ENCODE results near the gene GLI1.

Gene GLI1

DNA sequence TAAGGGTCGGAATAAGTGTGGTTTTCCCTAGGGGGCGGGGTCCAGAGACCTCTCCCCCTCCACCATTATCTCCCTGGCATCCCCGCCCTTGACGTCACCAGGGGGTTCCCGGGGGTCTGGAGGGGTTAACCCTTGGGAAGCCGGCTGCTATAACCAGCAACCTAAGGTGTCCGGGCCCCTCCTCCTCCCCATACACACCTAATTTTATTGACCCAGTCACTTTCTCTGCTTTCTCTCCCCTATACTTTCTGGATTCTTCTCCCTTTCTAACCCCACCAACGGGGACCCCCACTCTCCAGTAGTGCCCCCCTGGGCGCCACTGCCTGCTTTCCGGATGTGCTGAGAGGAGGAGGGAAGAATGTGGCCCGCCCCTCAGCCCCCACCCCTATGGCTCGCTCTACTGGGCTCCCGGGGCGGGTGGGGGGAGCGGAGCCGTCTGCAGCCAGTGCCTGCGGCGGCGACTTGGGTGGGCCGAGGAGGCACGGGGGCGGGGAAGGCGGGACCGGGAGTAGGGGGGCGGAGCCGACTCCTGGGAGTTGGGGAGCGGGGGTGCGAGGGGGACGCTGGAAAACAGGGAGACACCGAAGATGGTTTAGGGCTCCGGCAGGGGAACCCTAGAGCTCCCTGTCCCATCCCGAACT is 1.8 kb downstream of the GLI1 start:
- DNase-seq (ENCODE audit: low read depth) = no peak

DNA sequence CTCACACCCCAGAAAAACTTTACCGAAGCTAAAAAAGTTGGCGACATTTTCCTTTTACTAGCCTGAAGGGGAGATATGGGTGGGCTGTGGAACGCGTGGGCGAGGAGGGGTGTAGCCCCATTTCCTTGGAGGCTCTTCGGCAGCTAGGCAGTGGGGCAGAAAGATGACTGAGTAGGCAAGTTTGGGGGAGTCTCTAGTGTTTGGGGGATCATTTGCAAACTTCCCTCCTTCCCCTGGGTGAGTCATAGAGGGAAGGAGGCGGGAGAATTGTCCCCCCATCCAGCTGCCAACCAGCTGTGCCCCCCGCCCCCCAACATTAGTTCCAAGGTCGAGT is 2.3 kb downstream of the GLI1 start:
- DNase-seq (ENCODE audit: low read depth) = no peak

DNA sequence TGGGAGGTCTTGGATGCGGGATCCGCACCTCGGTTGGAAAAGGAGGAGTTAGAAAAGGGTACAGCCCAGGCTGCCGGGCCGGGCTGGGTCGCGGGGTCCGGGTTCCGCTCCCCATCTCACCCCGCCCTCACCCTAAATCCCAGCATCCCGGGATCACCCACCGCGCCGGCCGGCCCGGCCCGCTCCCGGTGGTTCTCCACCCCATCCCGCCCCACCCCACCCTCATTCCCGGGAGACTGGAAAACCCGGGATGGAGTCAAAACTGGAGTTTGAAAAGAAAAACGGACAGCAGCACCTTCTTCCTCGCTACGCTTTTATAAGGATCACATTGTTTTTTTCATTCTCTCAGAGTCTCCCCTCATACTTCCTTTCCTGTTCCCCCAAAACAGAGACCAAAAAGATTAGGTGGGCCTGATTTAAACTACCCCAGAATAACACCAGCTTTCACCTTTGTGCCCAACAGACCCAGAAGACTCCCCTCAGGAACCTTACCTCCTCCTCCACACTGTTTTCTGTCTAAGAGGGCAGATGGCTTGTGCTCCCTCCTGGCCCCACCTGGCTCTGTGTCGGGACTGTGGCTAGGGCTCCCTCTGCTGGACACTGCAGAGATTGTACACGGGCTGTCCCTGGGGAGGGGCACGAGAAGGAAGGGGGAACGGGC is 2.8 kb downstream of the GLI1 start:
- DNase-seq (ENCODE audit: low read depth) = peak; percentile 85

GRCh38 chr12:57462912-57463253 is 3.3 kb downstream of the GLI1 start:
- no peak for DNase-seq (ENCODE audit: low read depth)

DNA sequence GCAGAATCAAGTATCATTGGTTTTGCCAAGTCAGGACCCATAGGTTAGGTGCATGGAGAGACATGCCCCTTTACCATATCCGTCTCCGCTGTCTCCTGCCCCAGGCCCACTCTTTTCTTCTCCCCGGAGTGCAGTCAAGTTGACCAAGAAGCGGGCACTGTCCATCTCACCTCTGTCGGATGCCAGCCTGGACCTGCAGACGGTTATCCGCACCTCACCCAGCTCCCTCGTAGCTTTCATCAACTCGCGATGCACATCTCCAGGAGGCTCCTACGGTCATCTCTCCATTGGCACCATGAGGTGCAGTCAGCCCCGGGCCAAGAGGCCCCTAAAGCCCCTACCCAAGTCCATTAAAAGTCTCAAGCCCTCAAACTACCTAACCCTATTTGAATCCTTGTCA is 5.0 kb downstream of the GLI1 start:
- no peak for DNase-seq (ENCODE audit: low read depth)

DNA sequence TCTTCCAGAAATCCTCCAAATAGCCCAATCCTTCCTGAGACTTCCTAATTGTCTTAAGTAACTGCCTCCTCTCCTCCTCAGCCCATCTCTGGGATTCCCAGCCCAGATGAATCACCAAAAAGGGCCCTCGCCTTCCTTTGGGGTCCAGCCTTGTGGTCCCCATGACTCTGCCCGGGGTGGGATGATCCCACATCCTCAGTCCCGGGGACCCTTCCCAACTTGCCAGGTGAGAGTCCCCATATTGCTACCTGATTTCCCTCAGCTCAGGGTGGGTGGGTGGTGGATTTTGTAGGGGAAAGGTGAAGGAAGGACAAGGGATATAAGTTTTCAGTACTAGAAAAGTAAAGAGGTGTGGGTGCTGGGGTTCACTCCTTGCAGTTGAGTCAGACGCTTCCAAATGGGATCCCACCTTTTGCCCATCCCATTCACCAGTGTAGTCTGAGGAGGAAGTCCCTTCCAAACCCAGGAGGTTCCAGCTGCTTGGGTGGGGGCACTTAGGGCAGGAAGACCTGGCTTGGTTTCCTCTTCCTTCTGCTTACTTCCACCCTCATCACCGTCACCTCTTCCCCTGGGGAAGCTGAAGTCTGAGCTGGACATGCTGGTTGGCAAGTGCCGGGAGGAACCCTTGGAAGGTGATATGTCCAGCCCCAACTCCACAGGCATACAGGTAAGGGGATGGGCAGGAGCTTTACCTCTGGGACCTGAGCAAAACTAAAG is 5.6 kb downstream of the GLI1 start:
- DNase-seq (ENCODE audit: low read depth) = no peak

- no peak for DNase-seq (ENCODE audit: low read depth)
These were observed 6.3 kb downstream of the GLI1 start for GRCh38 chr12:57465747-57466505.

DNA sequence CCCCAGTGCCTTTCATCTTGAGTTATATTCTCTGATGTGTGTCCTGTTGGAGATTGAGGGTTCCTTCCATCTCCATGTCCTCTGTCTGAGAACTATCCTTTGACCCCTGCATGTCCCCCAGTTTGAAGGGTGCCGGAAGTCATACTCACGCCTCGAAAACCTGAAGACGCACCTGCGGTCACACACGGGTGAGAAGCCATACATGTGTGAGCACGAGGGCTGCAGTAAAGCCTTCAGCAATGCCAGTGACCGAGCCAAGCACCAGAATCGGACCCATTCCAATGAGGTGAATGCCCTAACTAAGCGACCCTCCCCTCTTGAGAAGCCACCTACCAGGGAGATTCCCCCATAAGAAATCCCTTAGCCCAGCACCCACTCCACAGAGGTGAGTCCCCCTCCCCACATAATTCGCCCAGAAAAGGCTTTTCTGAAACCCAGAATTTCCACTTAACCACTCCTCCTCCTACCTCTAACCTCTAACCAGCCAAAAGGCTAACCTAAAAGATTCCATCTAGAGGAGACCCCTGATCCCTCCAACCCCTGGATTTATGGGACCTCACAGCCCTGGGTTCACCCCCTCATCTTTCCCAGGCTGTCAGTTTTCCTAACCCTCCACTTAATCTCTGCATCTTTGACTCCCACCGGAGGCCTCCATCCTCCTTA is 7.8 kb downstream of the GLI1 start:
- DNase-seq (ENCODE audit: low read depth) = no peak

GRCh38 chr12:57467915-57468314 is 8.3 kb downstream of the GLI1 start:
- no peak for DNase-seq (ENCODE audit: low read depth)

DNA sequence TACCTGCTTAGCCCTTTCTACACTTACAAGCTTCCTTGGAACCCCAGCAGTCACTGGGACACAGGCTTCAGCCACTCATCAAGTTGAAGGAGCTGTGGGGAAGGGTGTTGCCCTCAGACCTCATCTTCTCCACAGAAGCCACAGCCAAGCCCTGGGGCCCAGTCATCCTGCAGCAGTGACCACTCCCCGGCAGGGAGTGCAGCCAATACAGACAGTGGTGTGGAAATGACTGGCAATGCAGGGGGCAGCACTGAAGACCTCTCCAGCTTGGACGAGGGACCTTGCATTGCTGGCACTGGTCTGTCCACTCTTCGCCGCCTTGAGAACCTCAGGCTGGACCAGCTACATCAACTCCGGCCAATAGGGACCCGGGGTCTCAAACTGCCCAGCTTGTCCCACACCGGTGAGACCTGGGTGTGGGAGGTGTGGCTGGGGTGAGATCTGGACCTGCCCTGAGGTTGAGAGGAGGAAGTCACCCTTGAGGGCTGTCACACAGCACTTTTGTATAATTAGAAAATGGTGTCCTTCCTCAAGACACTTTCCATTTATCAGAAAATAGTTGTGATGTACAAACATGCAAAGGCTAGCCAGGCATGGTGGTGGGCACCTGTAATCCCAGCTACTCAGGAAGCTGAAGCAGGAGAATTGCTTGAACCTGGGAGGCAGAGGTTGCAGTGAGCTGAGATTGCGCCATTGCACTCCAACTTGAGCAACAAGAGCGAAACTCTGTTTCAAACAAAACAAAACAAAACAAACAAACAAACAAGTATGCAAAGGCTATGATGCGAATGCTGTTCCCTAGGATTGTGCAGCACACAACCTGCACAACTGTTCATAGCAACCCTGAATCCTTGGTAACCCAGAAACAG is 9.9 kb downstream of the GLI1 start:
- no peak for DNase-seq (ENCODE audit: low read depth)

DNA sequence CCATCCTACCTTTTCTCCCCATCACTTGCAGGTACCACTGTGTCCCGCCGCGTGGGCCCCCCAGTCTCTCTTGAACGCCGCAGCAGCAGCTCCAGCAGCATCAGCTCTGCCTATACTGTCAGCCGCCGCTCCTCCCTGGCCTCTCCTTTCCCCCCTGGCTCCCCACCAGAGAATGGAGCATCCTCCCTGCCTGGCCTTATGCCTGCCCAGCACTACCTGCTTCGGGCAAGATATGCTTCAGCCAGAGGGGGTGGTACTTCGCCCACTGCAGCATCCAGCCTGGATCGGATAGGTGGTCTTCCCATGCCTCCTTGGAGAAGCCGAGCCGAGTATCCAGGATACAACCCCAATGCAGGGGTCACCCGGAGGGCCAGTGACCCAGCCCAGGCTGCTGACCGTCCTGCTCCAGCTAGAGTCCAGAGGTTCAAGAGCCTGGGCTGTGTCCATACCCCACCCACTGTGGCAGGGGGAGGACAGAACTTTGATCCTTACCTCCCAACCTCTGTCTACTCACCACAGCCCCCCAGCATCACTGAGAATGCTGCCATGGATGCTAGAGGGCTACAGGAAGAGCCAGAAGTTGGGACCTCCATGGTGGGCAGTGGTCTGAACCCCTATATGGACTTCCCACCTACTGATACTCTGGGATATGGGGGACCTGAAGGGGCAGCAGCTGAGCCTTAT is 10.8 kb downstream of the GLI1 start:
- DNase-seq (ENCODE audit: low read depth) = no peak

GRCh38 chr12:57470970-57471656 is 11.5 kb downstream of the GLI1 start:
- no peak for DNase-seq (ENCODE audit: low read depth)

DNA sequence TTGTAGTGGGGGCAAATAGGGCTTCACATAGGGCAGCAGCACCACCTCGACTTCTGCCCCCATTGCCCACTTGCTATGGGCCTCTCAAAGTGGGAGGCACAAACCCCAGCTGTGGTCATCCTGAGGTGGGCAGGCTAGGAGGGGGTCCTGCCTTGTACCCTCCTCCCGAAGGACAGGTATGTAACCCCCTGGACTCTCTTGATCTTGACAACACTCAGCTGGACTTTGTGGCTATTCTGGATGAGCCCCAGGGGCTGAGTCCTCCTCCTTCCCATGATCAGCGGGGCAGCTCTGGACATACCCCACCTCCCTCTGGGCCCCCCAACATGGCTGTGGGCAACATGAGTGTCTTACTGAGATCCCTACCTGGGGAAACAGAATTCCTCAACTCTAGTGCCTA is 12.1 kb downstream of the GLI1 start:
- no peak for DNase-seq (ENCODE audit: low read depth)

DNA sequence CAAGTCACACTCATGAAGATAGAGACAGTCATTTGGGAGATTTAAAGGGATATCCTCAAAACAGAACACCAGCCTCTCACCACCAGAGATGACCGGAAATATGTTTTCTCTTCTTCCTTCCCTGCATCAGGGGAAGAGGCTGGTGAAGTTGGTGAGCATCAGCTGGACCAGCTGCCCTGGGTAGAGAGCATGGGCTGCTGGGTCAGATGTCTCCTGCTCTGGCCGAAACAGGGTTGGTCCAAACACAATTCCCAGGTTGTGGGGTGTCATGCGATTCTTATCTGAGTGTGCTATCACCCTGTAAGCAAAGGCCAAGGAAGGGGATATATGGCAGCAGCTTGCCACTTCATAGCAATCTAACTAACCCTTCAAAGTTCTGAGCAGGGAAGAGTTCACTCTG is 12.8 kb downstream of the GLI1 start:
- no peak for DNase-seq (ENCODE audit: low read depth)

- no peak for DNase-seq (ENCODE audit: low read depth)
These were observed 13.8 kb downstream of the GLI1 start for GRCh38 chr12:57473392-57473791.

GRCh38 chr12:57473886-57474285 is 14.3 kb downstream of the GLI1 start:
- no peak for DNase-seq (ENCODE audit: low read depth)

DNA sequence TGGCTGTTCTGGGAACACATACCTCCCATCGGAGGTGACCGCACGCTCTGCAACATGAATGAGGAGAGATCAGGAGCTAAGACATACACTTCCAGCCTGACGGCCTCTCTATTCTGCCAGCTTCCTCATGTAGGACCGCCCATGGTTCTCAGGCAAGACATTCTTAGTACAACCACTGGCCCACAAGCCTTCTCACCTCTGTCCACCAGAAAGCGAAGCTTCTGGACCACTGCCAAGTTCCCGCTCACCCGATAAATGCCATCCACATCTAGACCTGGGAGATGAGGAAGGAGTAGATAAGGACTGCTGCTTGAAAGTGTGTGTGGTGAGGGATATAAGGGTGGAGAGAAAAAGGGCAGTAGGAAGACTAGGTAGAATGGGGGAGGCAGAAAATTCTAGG is 14.8 kb downstream of the GLI1 start:
- no peak for DNase-seq (ENCODE audit: low read depth)

DNA sequence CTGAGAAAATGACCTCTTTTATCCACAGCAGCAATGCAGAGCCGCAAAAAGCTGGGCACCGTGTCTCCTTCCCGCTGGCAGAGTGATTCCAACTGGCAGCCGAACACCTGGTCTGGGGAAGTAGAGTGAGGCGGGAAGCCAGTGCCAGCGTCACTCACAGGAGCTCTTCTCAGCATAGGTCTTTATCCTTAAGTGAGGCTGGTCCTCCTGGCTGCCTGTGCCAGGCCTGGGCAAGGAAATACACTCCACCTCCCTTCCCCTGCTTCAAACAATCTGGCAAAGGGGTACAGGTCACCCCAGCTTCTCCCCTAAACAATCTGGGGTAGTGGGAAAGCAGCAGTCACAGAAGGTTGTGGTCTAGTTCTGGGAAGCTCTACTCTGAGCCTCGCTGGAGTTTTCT is 15.3 kb downstream of the GLI1 start:
- no peak for DNase-seq (ENCODE audit: low read depth)

DNA sequence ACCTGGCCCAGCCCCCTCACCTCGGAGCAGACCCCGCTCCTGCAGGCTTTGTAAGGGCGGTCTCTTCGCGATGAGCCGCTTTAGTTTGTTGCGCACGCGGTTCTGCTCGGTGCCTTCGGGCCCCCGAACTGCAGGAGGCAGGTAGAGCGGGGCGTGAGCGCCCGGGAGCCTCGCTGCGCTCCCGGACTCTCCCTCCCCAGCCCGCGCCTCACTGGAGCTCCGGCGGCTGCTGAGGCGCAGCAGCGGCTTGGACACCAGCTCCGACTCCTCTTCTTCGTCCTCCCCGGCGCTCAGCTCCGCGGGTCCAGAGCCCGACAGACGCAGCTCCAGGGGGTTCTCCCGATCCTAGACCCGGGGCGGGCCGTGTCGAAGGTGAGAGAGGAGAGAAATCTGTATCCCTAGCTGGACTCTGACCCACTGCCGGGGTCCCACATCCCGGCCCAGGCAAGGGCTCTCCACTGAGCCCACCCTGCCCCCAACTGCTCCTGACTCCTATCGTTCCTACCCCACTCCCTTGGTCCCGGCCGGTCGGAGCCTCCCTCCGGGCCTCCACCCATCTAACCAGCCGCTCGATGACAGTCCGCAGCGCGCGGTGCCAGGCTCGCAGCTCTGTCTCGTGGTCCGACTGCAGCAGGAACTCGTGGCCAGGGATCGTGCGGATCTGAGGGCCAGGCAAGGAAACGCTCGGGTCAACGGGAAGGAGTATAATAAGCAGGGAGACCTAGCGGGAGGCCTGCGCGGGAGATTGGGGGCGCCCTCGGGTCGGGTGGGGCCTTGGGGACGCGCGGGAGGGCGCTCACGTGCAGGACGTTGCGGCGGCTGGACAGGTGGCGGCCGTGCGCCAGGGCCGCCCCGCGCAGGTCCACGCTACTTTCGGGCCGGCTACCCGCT is 15.9 kb downstream of the GLI1 start:
- DNase-seq (ENCODE audit: low read depth) = no peak

All from activated T-cell treated with anti-CD3 and anti-CD28 coated beads for 24 hours (primary cell).